Prostate gland (tissue), 2 donors: ENCODE results near the gene GALNT13.

Source experiments
- CTCF ChIP-seq, 4 experiments: fragments of 200-600 bp in 2 of 4; fragments of 450-650 bp in 2 of 4; sonication (generic) in 2 of 4; IDR thresholded peaks; 1 replicate in 3 of 4; 2 replicates in 1 of 4; pipeline ENCODE4 v1.5.1; 2016 to 2019; ENCODE audit warnings: antibody characterized with exemption in 4 of 4, mild to moderate bottlenecking in 2 of 4, moderate library complexity in 2 of 4
- POLR2AphosphoS5 ChIP-seq: sonication (generic); formaldehyde crosslinking; IDR thresholded peaks from one replicate; pipeline ENCODE4 v1.6.1; 2017; ENCODE audit warnings: antibody characterized with exemption

- TF ChIP-seq POLR2AphosphoS5: no peak
- TF ChIP-seq CTCF (IDR thresholded peaks at IDR 0.05): no peak
Measured at GRCh38 chr2:153858250-153858649, 13.5 kb upstream of the GALNT13 start.
